Endothelial cell (in vitro differentiated cells): Measurements from ENCODE around the gene CCDC112. TPM values are rescaled to one million over a fixed set of nuclear protein-coding genes. Genes with fewer than 3 reads are reported as not detected.

ENCODE experiments used
- DNase-seq: peaks from one replicate; pipeline ENCODE4 v3.0.0; 2021; ENCODE audit warnings: low spot score
- H3K27ac Mint-ChIP-seq: one replicate; pipeline ENCODE4 v1.8.0; 2021; ENCODE audit warnings: mixed read lengths, inconsistent platforms; ENCODE audit not compliant: unreplicated experiment
- H3K27me3 Mint-ChIP-seq: one replicate; pipeline ENCODE4 v1.8.0; 2021; ENCODE audit warnings: mild to moderate bottlenecking, moderate library complexity, mixed read lengths, inconsistent platforms; ENCODE audit not compliant: unreplicated experiment
- H3K36me3 Mint-ChIP-seq: one replicate; pipeline ENCODE4 v1.8.0; 2021; ENCODE audit warnings: mild to moderate bottlenecking, low read depth, mixed read lengths, inconsistent platforms; ENCODE audit not compliant: unreplicated experiment
- H3K4me1 Mint-ChIP-seq: one replicate; pipeline ENCODE4 v1.8.0; 2021; ENCODE audit warnings: mild to moderate bottlenecking, mixed read lengths, inconsistent platforms; ENCODE audit not compliant: unreplicated experiment
- H3K4me3 Mint-ChIP-seq: one replicate; pipeline ENCODE4 v1.8.0; 2021; ENCODE audit warnings: mild to moderate bottlenecking, mixed read lengths, inconsistent platforms; ENCODE audit not compliant: unreplicated experiment
- H3K9me3 Mint-ChIP-seq: one replicate; pipeline ENCODE4 v1.8.0; 2021; ENCODE audit warnings: mixed read lengths, inconsistent platforms; ENCODE audit not compliant: unreplicated experiment
- CTCF ChIP-seq: fragments of 200-600 bp; sonication (generic); IDR thresholded peaks from one replicate; pipeline ENCODE4 v1.5.0; 2021; ENCODE audit warnings: antibody characterized with exemption; ENCODE audit not compliant: unreplicated experiment
- total RNA-seq: library from RNA; stranded (reverse); fragmentation: NEBNext Ultra II Directional; extraction: Animal tissue kit (Norgen Biotek cat#: 25700); gene quantifications from one replicate; pipeline ENCODE4 v1.2.1, GENCODE V29; 2021; ENCODE audit not compliant: unreplicated experiment

The CCDC112 gene
- total RNA-seq, 1 donor from 2014 or later, result 7.2 TPM

GRCh38 chr5:115313052-115313451, 16.6 kb upstream of the CCDC112 start:
- no peaks in the 10 kb centered on the region for H3K9me3 Mint-ChIP-seq
- DNase-seq, result no peak
- no peak overlapping the region for H3K4me3 Mint-ChIP-seq
- H3K27me3 Mint-ChIP-seq, result peaks cover 1% of the 10 kb centered on the region
- no peaks in the 10 kb centered on the region for H3K4me1 Mint-ChIP-seq
- no peak for TF ChIP-seq CTCF
- H3K27ac Mint-ChIP-seq, result no peak overlapping the region
- H3K36me3 Mint-ChIP-seq, result no peaks in the 10 kb centered on the region

GRCh38 chr5:115309751-115310370, 13.4 kb upstream of the CCDC112 start:
- Mint-ChIP-seq H3K27me3 (peaks cover 1% of the 10 kb centered on the region), H3K4me1 (no peaks in the 10 kb centered on the region), H3K36me3 (no peaks in the 10 kb centered on the region), H3K27ac (no peak overlapping the region), H3K9me3 (no peaks in the 10 kb centered on the region), H3K4me3 (no peak overlapping the region)
- no peak for DNase-seq
- TF ChIP-seq CTCF, result peak; percentile 80

- no peak for TF ChIP-seq CTCF
- H3K9me3 Mint-ChIP-seq, result no peaks in the 10 kb centered on the region
- H3K4me3 Mint-ChIP-seq, result no peak overlapping the region
- no peaks in the 10 kb centered on the region for H3K4me1 Mint-ChIP-seq
- H3K36me3 Mint-ChIP-seq, result no peaks in the 10 kb centered on the region
- H3K27me3 Mint-ChIP-seq, result peaks cover 1% of the 10 kb centered on the region
- DNase-seq, result no peak
- H3K27ac Mint-ChIP-seq, result no peak overlapping the region
These were observed 12.4 kb upstream of the CCDC112 start for GRCh38 chr5:115308815-115309214.

GRCh38 chr5:115306011-115306536, 9.6 kb upstream of the CCDC112 start:
- peaks cover 1% of the 10 kb centered on the region for H3K27me3 Mint-ChIP-seq
- no peaks in the 10 kb centered on the region for H3K4me1 Mint-ChIP-seq
- no peak overlapping the region for H3K4me3 Mint-ChIP-seq
- H3K36me3 Mint-ChIP-seq, result no peaks in the 10 kb centered on the region
- no peak for DNase-seq
- no peaks in the 10 kb centered on the region for H3K9me3 Mint-ChIP-seq
- TF ChIP-seq CTCF, result no peak
- H3K27ac Mint-ChIP-seq, result no peak overlapping the region

GRCh38 chr5:115304496-115304895, 8.0 kb upstream of the CCDC112 start:
- Mint-ChIP-seq H3K27ac (no peak overlapping the region), H3K27me3 (no peaks in the 10 kb centered on the region), H3K4me1 (no peaks in the 10 kb centered on the region), H3K36me3 (no peaks in the 10 kb centered on the region), H3K9me3 (no peaks in the 10 kb centered on the region), H3K4me3 (no peak overlapping the region)
- no peak for TF ChIP-seq CTCF
- DNase-seq, result no peak
